GM12878 (cell line): Measurements from ENCODE around the gene FERMT3. TPM values are rescaled to one million over a fixed set of nuclear protein-coding genes. Genes with fewer than 3 reads are reported as not detected.

Experiments used
- ATAC-seq: fragments of 200-7000 bp; cut with Tn5 transposase; 3 replicates; pipeline ENCODE4 v1.9.1; 2020; ENCODE audit warnings: mild to moderate bottlenecking, moderate library complexity
- BruUV-seq: library from RNA; stranded (reverse); fragments of 400-500 nt; replicated peaks from 2 replicates; lab custom pipeline; 2021; lab: Mats Ljungman, UMichigan
- CTCF ChIA-PET: fragments of 300-600 bp; sonication (Branson Sonifier 250); formaldehyde crosslinking; extraction: SDS; loops from one replicate; lab custom pipeline; 2021; ENCODE audit warnings: inconsistent platforms; lab: Yijun Ruan, JAX
- POLR2A ChIA-PET: fragments of 350-600 bp; formaldehyde crosslinking; extraction: SDS; loops from one replicate; lab custom pipeline; 2021; ENCODE audit warnings: inconsistent platforms; lab: Charles Lee
- RAD21 ChIA-PET: fragments of 300-600 bp; sonication (Branson Sonifier 250); formaldehyde crosslinking; loops from one replicate; lab custom pipeline; 2023; ENCODE audit warnings: antibody characterized with exemption; ENCODE audit not compliant: unreplicated experiment; lab: Charles Lee
- SMC1A ChIA-PET: fragments of 300-600 bp; sonication (Branson Sonifier 250); formaldehyde crosslinking; loops from one replicate; lab custom pipeline; 2023; ENCODE audit not compliant: unreplicated experiment, uncharacterized antibody; lab: Charles Lee
- DNase-seq: peaks from one replicate; pipeline ENCODE4 v3.0.0-alpha.2; 2011; ENCODE audit warnings: low read depth, low spot score
- FAIRE-seq: peaks from 3 replicates; lab custom pipeline; 2011; peaks lifted over from hg19 to GRCh38; lab: Jason Lieb, UNC
- H2AFZ ChIP-seq: 2 replicates; pipeline ENCODE4 v1.6.0; 2011; ENCODE audit warnings: low read depth, low read length, control low read depth; ENCODE audit not compliant: control insufficient read depth
- H3K27ac ChIP-seq: 2 replicates; pipeline ENCODE4 v1.5.1; 2011; ENCODE audit warnings: control low read depth; ENCODE audit not compliant: control insufficient read depth, insufficient read depth
- H3K27me3 ChIP-seq, 2 experiments: replicated peaks in 1 of 2; 2 replicates each; pipeline versions ENCODE4 v1.6.0 to v1.6.1; 2011; ENCODE audit warnings: low read length in 1 of 2; ENCODE audit not compliant: control insufficient read depth in 2 of 2, insufficient read depth in 2 of 2
- H3K36me3 ChIP-seq, 2 experiments: 2 replicates each; pipeline ENCODE4 v1.5.1; 2011; ENCODE audit warnings: low read length in 1 of 2; ENCODE audit not compliant: control insufficient read depth in 2 of 2, insufficient read depth in 2 of 2
- H3K4me1 ChIP-seq: 2 replicates; pipeline ENCODE4 v1.6.1; 2011; ENCODE audit warnings: mild to moderate bottlenecking, low read length, moderate library complexity, mixed read lengths; ENCODE audit not compliant: control insufficient read depth, insufficient read depth
- H3K4me2 ChIP-seq: 2 replicates; pipeline ENCODE4 v1.6.0; 2011; ENCODE audit warnings: control low read depth; ENCODE audit not compliant: control insufficient read depth, insufficient read depth
- H3K4me3 ChIP-seq: fragments of 200-600 bp; sonication (generic); 2 replicates; pipeline ENCODE4 v1.5.1; 2016
- H3K79me2 ChIP-seq: 2 replicates; pipeline ENCODE4 v1.6.0; 2011; ENCODE audit warnings: low read length; ENCODE audit not compliant: control insufficient read depth, insufficient read depth
- H3K9ac ChIP-seq: 2 replicates; pipeline ENCODE4 v1.8.0; 2011; ENCODE audit warnings: low read length, control low read depth, mixed read lengths; ENCODE audit not compliant: control insufficient read depth, insufficient read depth
- H3K9me3 ChIP-seq: replicated peaks from 3 replicates; pipeline ENCODE4 v1.5.1; 2011; ENCODE audit warnings: mild to moderate bottlenecking, low read length; ENCODE audit not compliant: control insufficient read depth, insufficient read depth
- H4K20me1 ChIP-seq: 2 replicates; pipeline ENCODE4 v1.6.0; 2011; ENCODE audit not compliant: control insufficient read depth, insufficient read depth
- CHD1 ChIP-seq: IDR thresholded peaks from 2 replicates; pipeline ENCODE4 v1.6.1; 2012; ENCODE audit warnings: low read depth, low read length, improper control_type of control experiment
- CHD2 ChIP-seq: IDR thresholded peaks from 2 replicates; pipeline ENCODE4 v1.6.1; 2011; ENCODE audit warnings: low read depth, low read length, improper control_type of control experiment, borderline replicate concordance
- GABPA ChIP-seq: IDR thresholded peaks from 2 replicates; pipeline ENCODE4 v1.6.1; 2014; ENCODE audit warnings: antibody characterized with exemption, low read depth, mild to moderate bottlenecking, inconsistent platforms
- JUND ChIP-seq: IDR thresholded peaks from 2 replicates; pipeline ENCODE4 v1.6.1; 2012; ENCODE audit warnings: low read depth, mild to moderate bottlenecking, low read length, improper control_type of control experiment, moderate library complexity
- MTA2 ChIP-seq: fragments of 450-650 bp; IDR thresholded peaks from 2 replicates; pipeline ENCODE4 v1.6.1; 2016; ENCODE audit warnings: low read depth, mild to moderate bottlenecking, moderate library complexity
- NFIC ChIP-seq: IDR thresholded peaks from 2 replicates; pipeline ENCODE4 v1.6.1; 2012; ENCODE audit warnings: low read depth, mild to moderate bottlenecking, inconsistent platforms, low read length, moderate library complexity
- NFYB ChIP-seq: IDR thresholded peaks from 2 replicates; pipeline ENCODE4 v1.6.1; 2011; ENCODE audit warnings: low read depth, mild to moderate bottlenecking, low read length, improper control_type of control experiment, moderate library complexity; ENCODE audit not compliant: insufficient read depth
- NRF1 ChIP-seq: conservative IDR thresholded peaks from 2 replicates; pipeline ENCODE4 v1.6.1; 2011; ENCODE audit warnings: mild to moderate bottlenecking, low read depth, low read length, improper control_type of control experiment
- SMAD1 ChIP-seq: fragments of 450-650 bp; IDR thresholded peaks from 2 replicates; pipeline ENCODE4 v1.6.1; 2018; ENCODE audit warnings: mild to moderate bottlenecking, low read depth; ENCODE audit not compliant: partially characterized antibody
- TAF1 ChIP-seq: IDR thresholded peaks from 2 replicates; pipeline ENCODE4 v1.6.1; 2011; ENCODE audit warnings: mild to moderate bottlenecking, low read depth, low read length, borderline replicate concordance
- TARDBP ChIP-seq: IDR thresholded peaks from 2 replicates; pipeline ENCODE4 v1.6.1; 2016; ENCODE audit warnings: borderline replicate concordance
- TCF7 ChIP-seq: IDR thresholded peaks from 2 replicates; pipeline ENCODE4 v1.6.1; 2014; ENCODE audit warnings: antibody characterized with exemption, borderline replicate concordance
- ZNF24 ChIP-seq: fragments of 450-650 bp; IDR thresholded peaks from 2 replicates; pipeline ENCODE4 v1.6.1; 2017; ENCODE audit warnings: antibody characterized with exemption, mild to moderate bottlenecking
- ZNF274 ChIP-seq: IDR thresholded peaks from one replicate; pipeline ENCODE4 v1.8.0; 2011; ENCODE audit not compliant: insufficient read length, insufficient read depth
- WGBS: methylation state at CpG from one replicate; pipeline ENCODE4 v1.1.6; 2016; ENCODE audit warnings: low lambda C conversion rate; ENCODE audit not compliant: insufficient replicate concordance, insufficient coverage; ENCODE audit errors: missing lambda C conversion rate; 5-methylcytosine and 5-hydroxymethylcytosine counted together
- in situ Hi-C: fragments of 300-500 bp; cut with MboI; formaldehyde crosslinking; loops from 9 replicates; pipeline ENCODE4 v1.14.3; 2018; ENCODE audit warnings: mixed read lengths
- intact Hi-C: fragments of 100-400 bp; cut with micrococcal nuclease; formaldehyde crosslinking; loops from one replicate; pipeline ENCODE4 v1.14.2; 2022; ENCODE audit not compliant: unreplicated experiment
- polyA plus RNA-seq, 11 experiments: library from polyadenylated mRNA; depleted of rRNA in 4 of 11; unstranded in 6 of 11; stranded (reverse) in 5 of 11; fragments of >200 nt; fragmentation: Nextera tagmentation in 4 of 11; fragmentation: Illumina TruSeq in 1 of 11; extraction: Ambion mirVana in 4 of 11; extraction: Trizol in 1 of 11; gene quantifications; 1 replicate in 1 of 11; 2 replicates in 10 of 11; pipeline versions ENCODE4 v1.2.1 to v1.2.3, GENCODE V29; 2011 to 2016; ENCODE audit warnings: inconsistent platforms in 2 of 11, missing spikeins in 2 of 11, low read depth in 1 of 11
- total RNA-seq, 4 experiments: library from RNA; depleted of rRNA in 3 of 4; stranded (reverse); fragments of >200 nt in 3 of 4; fragmentation: Illumina TruSeq in 1 of 4; extraction: Trizol in 1 of 4; gene quantifications; 2 replicates each; pipeline versions ENCODE4 v1.2.1 to v1.2.3, GENCODE V29; 2013 to 2021

Gene FERMT3
- total and polyA plus RNA-seq, 10 of the 15 experiments (the other 5 are each of a cell fraction or from before 2014, with no cell fraction given): 2.0 to 211 (median 114) TPM

DNA sequence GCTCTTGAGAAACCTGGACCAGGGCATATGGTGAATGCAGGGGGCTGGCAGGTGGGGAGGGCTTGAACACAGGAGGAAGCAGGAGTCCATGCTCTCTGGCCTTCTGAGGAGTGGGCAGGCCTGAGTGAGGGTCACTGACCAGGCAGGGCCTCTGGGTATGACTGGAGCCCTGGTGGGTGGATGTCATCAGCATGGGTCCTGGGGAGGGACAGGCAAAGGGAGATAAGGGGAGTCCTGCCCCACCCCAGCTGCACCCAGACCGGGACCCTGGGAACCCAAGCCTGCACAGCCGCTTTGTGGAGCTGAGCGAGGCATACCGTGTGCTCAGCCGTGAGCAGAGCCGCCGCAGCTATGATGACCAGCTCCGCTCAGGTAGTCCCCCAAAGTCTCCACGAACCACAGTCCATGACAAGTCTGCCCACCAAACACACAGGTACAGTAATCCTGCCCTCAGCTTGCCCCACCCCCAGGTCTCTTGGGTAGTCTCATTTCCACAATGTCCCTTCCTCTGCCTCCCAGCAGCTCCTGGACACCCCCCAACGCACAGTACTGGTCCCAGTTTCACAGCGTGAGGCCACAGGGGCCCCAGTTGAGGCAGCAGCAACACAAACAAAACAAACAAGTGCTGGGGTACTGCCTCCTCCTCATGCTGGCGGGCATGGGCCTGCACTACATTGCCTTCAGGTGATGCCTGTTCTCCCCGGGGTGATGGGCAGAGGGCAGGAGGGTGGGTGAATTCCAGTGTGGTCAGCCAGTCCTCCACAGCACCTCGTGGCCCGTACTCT, 25.9 kb downstream of the FERMT3 start:
- Histone ChIP-seq H4K20me1 (no peaks in the 10 kb centered on the region), H3K27me3 (no peaks in the 10 kb centered on the region), H3K4me3 (no peak overlapping the region), H3K4me1 (peaks cover 40% of the 10 kb centered on the region), H3K9me3 (no peaks in the 10 kb centered on the region), H3K36me3 (no peaks in the 10 kb centered on the region; a peak in 1 of 4 replicates), H3K9ac (no peak overlapping the region), H3K79me2 (peaks cover 23% of the 10 kb centered on the region), H3K27ac (no peak overlapping the region), H2AFZ (no peak overlapping the region)
- DNase-seq (no peak), ATAC-seq (no peak), FAIRE-seq (no peak)
- CTCF ChIA-PET: interaction anchor here (0.9 to 2.9 kb wide), 2 partner anchors 26 to 123 kb away, joined by 3 to 18 read pairs; partner anchors contain the start of gene FERMT3
- intact Hi-C loops: no loop called here
- WGBS: 67% methylated on average over 15 of the region's 15 CpGs
- RAD21 ChIA-PET: interaction anchor here (1.1 to 1.7 kb wide), 3 partner anchors 9 to 71 kb away, joined by 3 to 6 read pairs (median 3); no protein-coding TSS in a partner anchor
- SMC1A ChIA-PET: interaction anchor here (1.2 kb wide), 1 partner anchor 26 kb away, joined by 3 read pairs; no protein-coding TSS in a partner anchor
- BruUV-seq: no TSS peak
- POLR2A ChIA-PET: interaction anchor here (0.6 to 9.7 kb wide), 10 partner anchors 8 to 1632 kb away, joined by 3 to 77 read pairs (median 6); partner anchors contain the start of genes FERMT3, FKBP2 and PPP1R14B
- no peak for TF ChIP-seq GABPA
- TF ChIP-seq ZNF24: no peak
- TF ChIP-seq NFIC: no peak
- no peak for TF ChIP-seq SMAD1
- TF ChIP-seq TARDBP: no peak
- no peak for TF ChIP-seq MTA2
- no peak for TF ChIP-seq ZNF274
- no peak for TF ChIP-seq TCF7
- TF ChIP-seq NRF1: no peak
- no peak for TF ChIP-seq CHD2
- no peak for TF ChIP-seq TAF1
- no peak for TF ChIP-seq JUND
- no peak for TF ChIP-seq NFYB
- TF ChIP-seq CHD1: no peak
- TF ChIP-seq, all 136 proteins: peak for 0
- H3K4me2 ChIP-seq: no peak overlapping the region
- in situ Hi-C loops: loop anchor here (25.0 kb wide), 1 partner anchor 1630 kb away; the partner anchor contains the start of genes CFL1, EFEMP2 and MUS81
